ENCODE data around the gene ITPR2.

Gene ITPR2

DNA sequence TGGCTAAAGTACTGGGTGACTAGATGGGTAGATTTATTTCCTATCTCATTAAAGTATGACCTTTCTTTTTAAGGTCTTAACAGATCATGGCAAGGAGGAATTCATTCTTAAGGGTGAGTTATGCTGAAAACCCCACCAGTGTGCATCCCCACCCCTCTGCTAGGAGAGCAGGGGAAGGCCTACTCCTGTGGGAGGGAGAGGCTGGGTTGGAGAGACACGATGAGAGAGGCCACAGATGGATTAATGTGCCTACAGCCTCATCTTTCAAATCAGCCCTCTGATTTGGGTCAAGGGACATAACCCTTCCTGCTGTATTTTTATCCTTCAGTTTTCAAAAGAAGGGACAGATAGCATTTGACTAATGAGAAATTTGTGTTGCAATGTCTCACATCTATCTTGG, 452.1 kb downstream of the ITPR2 start:
- H3K4me3 ChIP-seq (ENCODE audit: low read length): no peak overlapping the region
- H3K9ac ChIP-seq (ENCODE audit: low read length): no peak overlapping the region
- TF ChIP-seq EZH2phosphoT487 (IDR thresholded peaks at IDR 0.05; ENCODE audit: low read depth): no peak
- TF ChIP-seq, protein P1, sequence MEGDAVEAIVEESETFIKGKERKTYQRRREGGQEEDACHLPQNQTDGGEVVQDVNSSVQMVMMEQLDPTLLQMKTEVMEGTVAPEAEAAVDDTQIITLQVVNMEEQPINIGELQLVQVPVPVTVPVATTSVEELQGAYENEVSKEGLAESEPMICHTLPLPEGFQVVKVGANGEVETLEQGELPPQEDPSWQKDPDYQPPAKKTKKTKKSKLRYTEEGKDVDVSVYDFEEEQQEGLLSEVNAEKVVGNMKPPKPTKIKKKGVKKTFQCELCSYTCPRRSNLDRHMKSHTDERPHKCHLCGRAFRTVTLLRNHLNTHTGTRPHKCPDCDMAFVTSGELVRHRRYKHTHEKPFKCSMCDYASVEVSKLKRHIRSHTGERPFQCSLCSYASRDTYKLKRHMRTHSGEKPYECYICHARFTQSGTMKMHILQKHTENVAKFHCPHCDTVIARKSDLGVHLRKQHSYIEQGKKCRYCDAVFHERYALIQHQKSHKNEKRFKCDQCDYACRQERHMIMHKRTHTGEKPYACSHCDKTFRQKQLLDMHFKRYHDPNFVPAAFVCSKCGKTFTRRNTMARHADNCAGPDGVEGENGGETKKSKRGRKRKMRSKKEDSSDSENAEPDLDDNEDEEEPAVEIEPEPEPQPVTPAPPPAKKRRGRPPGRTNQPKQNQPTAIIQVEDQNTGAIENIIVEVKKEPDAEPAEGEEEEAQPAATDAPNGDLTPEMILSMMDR (IDR thresholded peaks at IDR 0.05; ENCODE audit: low read depth, low read length): no peak
- H4K20me1 ChIP-seq (ENCODE audit: insufficient read depth, low read length): no peaks in the 10 kb centered on the region
- no peaks in the 10 kb centered on the region for H3K4me1 ChIP-seq (ENCODE audit: low read length)
- no peaks in the 10 kb centered on the region for H3K27me3 ChIP-seq (ENCODE audit: low read depth, low read length)
- no peaks in the 10 kb centered on the region for H3K79me2 ChIP-seq (ENCODE audit: low read length)
- H3K4me2 ChIP-seq (ENCODE audit: low read length): no peak overlapping the region
- no peak overlapping the region for H2AFZ ChIP-seq (ENCODE audit: low read depth, low read length)
- peaks cover 31% of the 10 kb centered on the region for H3K36me3 ChIP-seq (replicated peaks; ENCODE audit: low read depth, low read length)
- H3K9me3 ChIP-seq (ENCODE audit: insufficient read depth, low read length): no peaks in the 10 kb centered on the region
- H3K27ac ChIP-seq (ENCODE audit: low read length): no peak overlapping the region

DNA sequence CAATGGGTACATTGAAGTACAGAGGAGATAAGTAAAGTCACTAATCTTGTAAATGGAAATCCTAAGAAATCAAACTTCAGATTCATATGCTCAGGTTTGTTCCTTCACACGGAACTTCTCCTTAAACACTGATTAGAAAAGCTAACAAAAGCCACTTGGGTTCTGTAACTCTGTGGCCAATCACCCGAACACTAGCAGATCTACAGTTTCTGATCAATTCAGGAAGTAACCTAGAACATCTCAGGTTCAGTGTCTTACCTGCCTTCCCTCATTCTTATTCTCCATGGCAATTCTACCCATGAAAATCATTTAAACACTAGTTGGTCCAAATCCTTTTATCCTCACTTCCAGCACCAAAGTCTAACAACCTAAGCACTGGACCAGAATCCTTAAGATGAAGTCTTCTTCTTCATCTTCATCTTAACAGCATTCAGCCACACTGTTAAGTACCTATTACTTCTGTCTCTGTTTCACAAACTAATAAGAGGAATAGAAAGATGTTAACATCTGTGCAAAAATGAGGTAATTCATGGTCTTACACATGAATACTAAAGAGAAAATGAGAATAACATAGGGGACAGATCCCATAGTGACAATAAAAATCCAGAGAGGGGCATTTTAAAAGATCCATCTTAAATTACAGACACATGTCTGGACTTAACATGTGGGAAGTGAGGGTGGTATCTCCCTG, 453.1 kb downstream of the ITPR2 start:
- no peaks in the 10 kb centered on the region for H3K9me3 ChIP-seq (ENCODE audit: insufficient read depth, low read length)
- no peak overlapping the region for H3K4me2 ChIP-seq (ENCODE audit: low read length)
- H4K20me1 ChIP-seq (ENCODE audit: insufficient read depth, low read length): no peaks in the 10 kb centered on the region
- TF ChIP-seq, protein P1 (IDR thresholded peaks at IDR 0.05; ENCODE audit: low read depth, low read length): no peak
- no peak for TF ChIP-seq EZH2phosphoT487 (IDR thresholded peaks at IDR 0.05; ENCODE audit: low read depth)
- H3K4me3 ChIP-seq (ENCODE audit: low read length): no peak overlapping the region
- H3K9ac ChIP-seq (ENCODE audit: low read length): no peak overlapping the region
- H3K27me3 ChIP-seq (ENCODE audit: low read depth, low read length): no peaks in the 10 kb centered on the region
- H3K27ac ChIP-seq (ENCODE audit: low read length): no peak overlapping the region
- H3K36me3 ChIP-seq (replicated peaks; ENCODE audit: low read depth, low read length): peaks cover 24% of the 10 kb centered on the region
- H3K79me2 ChIP-seq (ENCODE audit: low read length): no peaks in the 10 kb centered on the region
- H2AFZ ChIP-seq (ENCODE audit: low read depth, low read length): no peak overlapping the region
- H3K4me1 ChIP-seq (ENCODE audit: low read length): no peaks in the 10 kb centered on the region

DNA sequence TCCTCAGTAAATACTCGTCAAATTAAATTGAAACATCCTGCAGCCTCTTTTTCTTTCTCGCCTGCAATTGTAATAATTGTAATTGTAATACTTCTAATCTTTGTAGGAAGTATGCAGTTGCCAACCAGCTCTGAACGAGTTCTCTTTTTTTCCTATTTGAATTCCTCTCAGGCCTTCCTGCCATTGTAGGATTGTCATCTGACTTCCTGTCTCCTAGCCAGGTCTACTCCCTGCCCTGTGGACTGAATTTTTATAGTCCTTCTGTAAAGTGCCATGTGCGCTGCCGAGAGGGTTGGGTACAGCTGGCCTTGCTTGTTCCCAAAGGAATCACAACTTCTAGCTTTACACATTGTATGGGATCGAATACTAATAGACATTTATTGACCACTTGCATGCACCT, 454.3 kb downstream of the ITPR2 start:
- H3K4me1 ChIP-seq (ENCODE audit: low read length): no peaks in the 10 kb centered on the region
- TF ChIP-seq EZH2phosphoT487 (IDR thresholded peaks at IDR 0.05; ENCODE audit: low read depth): no peak
- TF ChIP-seq, protein P1 (IDR thresholded peaks at IDR 0.05; ENCODE audit: low read depth, low read length): no peak
- H3K27me3 ChIP-seq (ENCODE audit: low read depth, low read length): no peaks in the 10 kb centered on the region
- no peak overlapping the region for H2AFZ ChIP-seq (ENCODE audit: low read depth, low read length)
- no peak overlapping the region for H3K4me2 ChIP-seq (ENCODE audit: low read length)
- no peaks in the 10 kb centered on the region for H3K79me2 ChIP-seq (ENCODE audit: low read length)
- H3K4me3 ChIP-seq (ENCODE audit: low read length): no peak overlapping the region
- no peak overlapping the region for H3K9ac ChIP-seq (ENCODE audit: low read length)
- H3K27ac ChIP-seq (ENCODE audit: low read length): no peak overlapping the region
- peaks cover 16% of the 10 kb centered on the region for H3K36me3 ChIP-seq (replicated peaks; ENCODE audit: low read depth, low read length)
- no peaks in the 10 kb centered on the region for H3K9me3 ChIP-seq (ENCODE audit: insufficient read depth, low read length)
- no peaks in the 10 kb centered on the region for H4K20me1 ChIP-seq (ENCODE audit: insufficient read depth, low read length)

DNA sequence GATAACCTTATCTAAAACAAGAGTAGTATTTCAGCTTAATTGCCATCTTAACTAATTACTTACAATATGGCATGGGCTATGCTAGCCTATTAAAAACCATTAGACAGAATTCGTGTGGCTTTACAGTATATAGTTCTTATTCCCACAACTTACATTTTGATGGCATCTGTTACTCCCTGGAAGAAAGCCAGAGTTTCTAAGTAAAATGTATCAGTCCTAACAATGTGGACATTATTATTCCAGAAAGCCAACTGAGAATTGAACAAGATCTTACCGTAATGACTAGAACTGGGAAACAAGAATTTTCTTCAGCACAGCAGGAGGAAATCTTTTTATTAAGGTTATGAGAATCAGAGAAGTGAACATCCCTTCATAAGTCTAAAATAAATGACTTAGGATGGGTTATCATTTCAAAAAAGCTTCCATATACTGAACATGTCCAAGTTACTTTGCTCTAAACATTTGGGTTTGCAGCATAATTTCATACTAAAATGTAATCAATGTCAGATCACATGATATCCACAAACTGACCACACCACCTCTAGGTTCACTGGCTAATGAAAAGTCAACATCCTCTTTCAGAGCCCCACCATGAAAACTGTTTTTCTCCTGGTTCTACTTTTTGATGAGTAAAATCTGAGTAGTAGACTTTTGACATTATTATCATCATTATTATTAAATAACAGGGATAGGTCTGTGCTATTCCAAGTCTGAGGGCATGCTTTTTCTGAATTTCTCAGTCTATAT, 457.9 kb downstream of the ITPR2 start:
- Histone ChIP-seq H4K20me1 (ENCODE audit: insufficient read depth, low read length) (no peaks in the 10 kb centered on the region), H3K79me2 (ENCODE audit: low read length) (no peaks in the 10 kb centered on the region), H3K27me3 (ENCODE audit: low read depth, low read length) (no peaks in the 10 kb centered on the region), H3K4me1 (ENCODE audit: low read length) (no peaks in the 10 kb centered on the region), H3K36me3 (replicated peaks; ENCODE audit: low read depth, low read length) (peaks cover 11% of the 10 kb centered on the region), H3K9me3 (ENCODE audit: insufficient read depth, low read length) (no peaks in the 10 kb centered on the region), H3K27ac (ENCODE audit: low read length) (no peak overlapping the region), H3K9ac (ENCODE audit: low read length) (no peak overlapping the region), H3K4me3 (ENCODE audit: low read length) (no peak overlapping the region), H3K4me2 (ENCODE audit: low read length) (no peak overlapping the region), H2AFZ (ENCODE audit: low read depth, low read length) (no peak overlapping the region)
- TF ChIP-seq, protein P1 (IDR thresholded peaks at IDR 0.05; ENCODE audit: low read depth, low read length): no peak
- no peak for TF ChIP-seq EZH2phosphoT487 (IDR thresholded peaks at IDR 0.05; ENCODE audit: low read depth)

Data from OCI-LY3 (cell line).